Neural cell (in vitro differentiated cells): Measurements from ENCODE around the gene DPP9. TPM values are rescaled to one million over a fixed set of nuclear protein-coding genes. Genes with fewer than 3 reads are reported as not detected.

Experiments
- H2AFZ ChIP-seq: fragments of 200-600, 300-800 bp; sonication (generic), shearing (Covaris generic); 2 replicates; pipeline ENCODE4 v1.6.0; 2014; ENCODE audit warnings: low read depth, mild to moderate bottlenecking, antibody characterized with exemption, low read length, moderate library complexity
- H3F3A ChIP-seq: fragments of 200-600 bp; shearing (Covaris generic); 2 replicates; pipeline ENCODE4 v1.6.1; 2016; ENCODE audit warnings: mild to moderate bottlenecking, moderate library complexity, mixed read lengths, antibody characterized with exemption, low read length; ENCODE audit not compliant: insufficient read depth, poor library complexity, severe bottlenecking
- H3K27ac ChIP-seq: fragments of 200-600, 300-800 bp; sonication (generic), shearing (Covaris generic); 2 replicates; pipeline ENCODE4 v1.5.1; 2014; ENCODE audit warnings: mild to moderate bottlenecking, low read length, moderate library complexity
- H3K27me3 ChIP-seq: fragments of 300-800, 200-600 bp; sonication (generic), shearing (Covaris generic); 2 replicates; pipeline ENCODE4 v1.6.0; 2014; ENCODE audit warnings: mild to moderate bottlenecking, low read depth, low read length, moderate library complexity; ENCODE audit not compliant: insufficient read depth
- H3K36me3 ChIP-seq: fragments of 300-800, 200-600 bp; sonication (generic), shearing (Covaris generic); 2 replicates; pipeline ENCODE4 v1.5.1; 2014; ENCODE audit warnings: mild to moderate bottlenecking, antibody characterized with exemption, low read length, moderate library complexity; ENCODE audit not compliant: insufficient read depth
- H3K4me2 ChIP-seq: fragments of 300-800, 200-600 bp; sonication (generic), shearing (Covaris generic); 2 replicates; pipeline ENCODE4 v1.6.0; 2014; ENCODE audit warnings: mild to moderate bottlenecking, low read length
- H3K4me3 ChIP-seq: fragments of 300-800, 200-600 bp; sonication (generic), shearing (Covaris generic); 2 replicates; pipeline ENCODE4 v1.5.1; 2014; ENCODE audit warnings: mild to moderate bottlenecking, low read length, moderate library complexity
- H3K79me2 ChIP-seq: fragments of 200-600 bp; shearing (Covaris generic); replicated peaks from 2 replicates; pipeline ENCODE4 v1.6.0; 2014; ENCODE audit warnings: mild to moderate bottlenecking, low read length, moderate library complexity; ENCODE audit not compliant: insufficient read depth
- H3K9ac ChIP-seq: fragments of 300-800, 200-600 bp; sonication (generic), shearing (Covaris generic); 2 replicates; pipeline ENCODE4 v1.6.1; 2016; ENCODE audit warnings: mild to moderate bottlenecking, low read length, mixed read lengths
- H3K9me2 ChIP-seq: fragments of 200-600 bp; shearing (Covaris generic); 2 replicates; pipeline ENCODE4 v1.6.1; 2016; ENCODE audit warnings: mild to moderate bottlenecking, low read length, mixed read lengths; ENCODE audit not compliant: insufficient read depth
- H3K9me3 ChIP-seq: fragments of 200-600, 300-800 bp; sonication (generic), shearing (Covaris generic); 2 replicates; pipeline ENCODE4 v1.6.1; 2016; ENCODE audit warnings: mild to moderate bottlenecking, mixed run types, low read length, moderate library complexity, mixed read lengths
- H4K20me1 ChIP-seq: fragments of 200-600 bp; shearing (Covaris generic); 2 replicates; pipeline ENCODE4 v1.6.1; 2016; ENCODE audit warnings: mild to moderate bottlenecking, mixed run types; ENCODE audit not compliant: insufficient read depth
- CTCF ChIP-seq: fragments of 450-650 bp; IDR thresholded peaks from 2 replicates; pipeline ENCODE4 v1.5.1; 2014; ENCODE audit warnings: antibody characterized with exemption, mild to moderate bottlenecking, moderate library complexity; ENCODE audit not compliant: poor library complexity, severe bottlenecking
- EP300 ChIP-seq: fragments of 450-650 bp; conservative IDR thresholded peaks from 2 replicates; pipeline ENCODE4 v1.6.1; 2014; ENCODE audit warnings: antibody characterized with exemption, mild to moderate bottlenecking, moderate library complexity; ENCODE audit not compliant: poor library complexity, severe bottlenecking
- EZH2 ChIP-seq: fragments of 200-600, 300-800 bp; shearing (Covaris generic), sonication (generic); IDR thresholded peaks from 2 replicates; pipeline ENCODE4 v1.6.1; 2014; ENCODE audit warnings: antibody characterized with exemption, low read length, borderline replicate concordance, mild to moderate bottlenecking; ENCODE audit not compliant: insufficient read depth, poor library complexity, severe bottlenecking
- MXI1 ChIP-seq: fragments of 450-650 bp; conservative IDR thresholded peaks from 2 replicates; pipeline ENCODE4 v1.6.1; 2014; ENCODE audit warnings: antibody characterized with exemption, mild to moderate bottlenecking; ENCODE audit not compliant: poor library complexity, severe bottlenecking
- POLR2AphosphoS5 ChIP-seq: IDR thresholded peaks from 2 replicates; pipeline ENCODE4 v1.6.1; 2012
- RAD21 ChIP-seq: fragments of 450-650 bp; conservative IDR thresholded peaks from 2 replicates; pipeline ENCODE4 v1.6.1; 2014; ENCODE audit warnings: antibody characterized with exemption, mild to moderate bottlenecking, moderate library complexity
- REST ChIP-seq: IDR thresholded peaks from 2 replicates; pipeline ENCODE4 v1.6.1; 2012; ENCODE audit warnings: borderline replicate concordance
- SMC3 ChIP-seq: fragments of 450-650 bp; conservative IDR thresholded peaks from 2 replicates; pipeline ENCODE4 v1.6.1; 2014; ENCODE audit warnings: antibody characterized with exemption, mild to moderate bottlenecking, moderate library complexity; ENCODE audit not compliant: poor library complexity
- TAF1 ChIP-seq: IDR thresholded peaks from 2 replicates; pipeline ENCODE4 v1.6.1; 2012; ENCODE audit warnings: low read depth
- polyA plus RNA-seq: library from polyadenylated mRNA; depleted of rRNA; stranded (reverse); fragments of >200 nt; gene quantifications from 2 replicates; pipeline ENCODE4 v1.2.3, GENCODE V29; 2014
- small RNA-seq, 3 experiments: library from RNA; depleted of rRNA; stranded (forward); fragments of <200 nt; gene quantifications; one replicate each; pipeline ENCODE3, GENCODE V24; 2012

The DPP9 gene
- polyA plus RNA-seq, 1 donor from 2014 or later: 11.7 TPM

GRCh38 chr19:4635754-4636116 lies 87.9 kb downstream of the DPP9 start:
- Histone ChIP-seq H3K4me3 (peak overlapping the region; percentile 63), H3K36me3 (no peaks in the 10 kb centered on the region), H4K20me1 (no peaks in the 10 kb centered on the region), H3K79me2 (no peaks in the 10 kb centered on the region), H3K27me3 (peaks cover 8% of the 10 kb centered on the region), H3K9me2 (no peaks in the 10 kb centered on the region), H2AFZ (peak overlapping the region; percentile 8), H3K4me2 (no peak overlapping the region), H3F3A (no peaks in the 10 kb centered on the region), H3K9me3 (no peaks in the 10 kb centered on the region), H3K9ac (peak overlapping the region; percentile 55), H3K27ac (no peak overlapping the region)
- TF ChIP-seq POLR2AphosphoS5 (no peak), RAD21 (no peak), SMC3 (no peak), TAF1 (no peak), MXI1 (no peak), REST (no peak), EZH2 (no peak), EP300 (no peak), CTCF (no peak)

- Histone ChIP-seq H3F3A (no peaks in the 10 kb centered on the region), H3K4me3 (no peak overlapping the region), H3K27me3 (peaks cover 8% of the 10 kb centered on the region), H4K20me1 (no peaks in the 10 kb centered on the region), H3K36me3 (no peaks in the 10 kb centered on the region), H3K9me2 (no peaks in the 10 kb centered on the region), H3K79me2 (no peaks in the 10 kb centered on the region), H2AFZ (no peak overlapping the region), H3K27ac (no peak overlapping the region), H3K4me2 (no peak overlapping the region), H3K9me3 (no peaks in the 10 kb centered on the region), H3K9ac (no peak overlapping the region)
- peak; percentile 37 for TF ChIP-seq CTCF
- TF ChIP-seq SMC3: no peak
Observed at GRCh38 chr19:4633140-4633967, 90.3 kb downstream of the DPP9 start.

Small RNA genes within 50 kb of the gene (small RNA-seq; reads per million reads assigned to genes)
- 189 to 367 (median 287) reads per million in 3 experiments for gene MIR7-3

Other genes starting within 250 kb of the DPP9 start
- not detected in 2 replicates for gene PLIN4, start 205.4 kb downstream of the DPP9 start, polyA plus RNA-seq
- gene PLIN5, start 188.6 kb downstream of the DPP9 start, polyA plus RNA-seq: 1.0 and 1.3 TPM in 2 replicates
- not detected in 2 replicates for gene LRG1, start 183.8 kb downstream of the DPP9 start, polyA plus RNA-seq
- gene SEMA6B, start 164.2 kb downstream of the DPP9 start, polyA plus RNA-seq: 21.6 and 27.1 TPM in 2 replicates
- 0.99 and 1.6 TPM in 2 replicates for gene TNFAIP8L1, start 84.3 kb downstream of the DPP9 start, polyA plus RNA-seq
- 73.2 and 92.7 TPM in 2 replicates for gene MYDGF, start 53.5 kb downstream of the DPP9 start, polyA plus RNA-seq
- 8.7 and 9.4 TPM in 2 replicates for gene FEM1A, start 67.9 kb upstream of the DPP9 start, polyA plus RNA-seq
- not detected in 2 replicates for gene TICAM1, start 107.9 kb upstream of the DPP9 start, polyA plus RNA-seq
- 0.71 and 1.7 TPM in 2 replicates for gene PLIN3, start 143.8 kb upstream of the DPP9 start, polyA plus RNA-seq
- not detected in 2 replicates for gene ARRDC5, start 179.1 kb upstream of the DPP9 start, polyA plus RNA-seq
- gene UHRF1, start 185.7 kb upstream of the DPP9 start, polyA plus RNA-seq: 1.8 and 3.0 TPM in 2 replicates
- 19.1 and 19.6 TPM in 2 replicates for gene KDM4B, start 245.3 kb upstream of the DPP9 start, polyA plus RNA-seq